AG09309 (cell line): ENCODE results near the gene SLC39A11.

Source experiments
- DNase-seq: peaks from one replicate; pipeline ENCODE4 v3.0.0-alpha.2; 2010; ENCODE audit warnings: low read depth
- H3K4me3 ChIP-seq: 2 replicates; pipeline ENCODE4 v1.5.1; 2011; ENCODE audit warnings: mild to moderate bottlenecking, low read depth, low read length, moderate library complexity; ENCODE audit not compliant: control insufficient read depth
- CTCF ChIP-seq: IDR thresholded peaks from 2 replicates; pipeline ENCODE4 v1.5.1; 2011; ENCODE audit warnings: mild to moderate bottlenecking, low read depth, low read length, inconsistent platforms; ENCODE audit not compliant: insufficient read depth, control insufficient read depth; ENCODE audit errors: missing control alignments

SLC39A11 gene

DNA sequence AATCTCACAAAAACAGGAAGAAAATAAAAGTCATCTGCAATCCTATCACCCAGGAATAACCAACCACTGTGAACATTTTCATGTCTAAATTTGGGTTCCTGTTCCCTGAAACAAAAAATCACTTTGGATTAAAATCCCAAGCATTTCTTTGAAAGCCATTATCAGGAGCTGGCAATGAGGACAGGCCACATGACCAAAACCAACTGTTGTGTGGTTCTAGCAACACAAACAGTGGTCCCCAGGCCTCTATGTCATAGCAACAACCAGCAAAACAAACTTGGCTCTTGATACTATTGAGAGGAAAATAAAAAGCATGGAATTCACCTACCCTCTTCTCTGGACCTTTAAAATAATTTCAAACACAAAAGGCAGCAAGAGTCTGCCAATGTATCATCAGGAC is 252.5 kb downstream of the SLC39A11 start:
- no peak for TF ChIP-seq CTCF
- DNase-seq = no peak
- no peak overlapping the region for H3K4me3 ChIP-seq

DNA sequence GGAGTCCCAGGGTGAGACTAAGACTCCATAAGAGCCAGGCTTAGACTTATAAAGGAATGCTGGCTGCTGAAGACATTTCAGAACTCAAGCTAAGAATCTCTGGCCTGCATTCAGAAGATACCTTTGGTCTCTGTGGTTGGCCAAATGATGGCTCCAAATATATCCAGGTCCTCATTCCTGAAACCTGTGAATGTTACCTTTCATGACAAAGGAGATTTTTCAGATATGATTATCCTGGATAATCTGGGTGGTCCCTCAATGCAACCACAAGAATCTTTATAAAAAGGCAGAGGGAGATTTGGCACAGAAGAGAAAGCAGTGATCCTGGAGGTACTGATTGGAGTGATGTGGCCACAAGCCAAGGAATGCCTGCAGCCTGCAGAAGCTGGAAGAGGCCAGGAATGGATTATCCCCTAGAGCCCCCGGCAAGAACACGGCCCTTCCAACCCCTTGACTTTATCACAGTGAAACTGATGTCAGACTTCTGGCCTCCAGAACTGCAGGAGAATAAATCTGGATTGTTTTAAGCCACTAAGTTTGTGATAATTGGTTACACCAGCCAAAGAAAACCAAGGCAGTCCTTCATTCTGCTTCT is 253.3 kb downstream of the SLC39A11 start:
- no peak for TF ChIP-seq CTCF
- DNase-seq = no peak
- no peak overlapping the region for H3K4me3 ChIP-seq

- no peak for TF ChIP-seq CTCF
- no peak overlapping the region for H3K4me3 ChIP-seq
- no peak for DNase-seq
Measured at GRCh38 chr17:72838581-72838980, 253.9 kb downstream of the SLC39A11 start.

DNA sequence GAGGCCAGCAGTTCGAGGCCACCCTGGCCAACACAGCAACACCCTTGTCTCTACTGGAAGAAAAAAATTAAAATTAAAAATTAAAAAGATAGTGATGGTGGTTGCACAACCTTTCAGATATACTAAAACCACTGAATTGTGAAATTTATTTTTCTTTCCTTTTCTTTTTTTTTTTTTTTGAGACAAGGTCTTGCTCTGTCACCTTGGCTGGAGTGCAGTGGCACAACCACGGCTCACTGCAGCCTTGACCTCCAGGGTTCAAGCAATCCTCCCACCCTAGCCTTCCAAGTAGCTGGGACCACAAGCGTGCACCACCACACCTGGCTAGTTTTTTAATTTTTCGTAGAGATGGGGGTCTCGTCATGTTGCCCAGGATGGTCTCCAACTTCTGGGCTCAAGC is 254.4 kb downstream of the SLC39A11 start:
- no peak overlapping the region for H3K4me3 ChIP-seq
- DNase-seq = no peak
- TF ChIP-seq CTCF = no peak

DNA sequence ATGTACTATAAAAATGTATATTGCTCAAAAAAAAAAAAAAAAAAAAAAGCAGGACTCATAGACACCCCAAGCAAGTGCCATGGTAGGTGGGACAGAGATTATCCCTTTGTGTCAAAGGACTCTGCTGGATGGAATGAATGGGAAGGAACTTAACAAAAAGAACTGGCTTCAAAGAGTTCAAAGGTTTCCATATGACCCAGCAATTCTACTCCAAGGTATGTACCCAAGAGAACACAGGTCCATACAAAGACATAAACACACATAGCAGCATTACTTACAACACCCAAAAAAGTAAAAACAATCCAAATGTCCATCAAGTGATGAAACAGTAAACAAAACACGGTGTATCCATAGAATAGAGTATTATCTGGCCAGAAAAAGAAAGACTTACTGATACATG is 255.2 kb downstream of the SLC39A11 start:
- H3K4me3 ChIP-seq = no peak overlapping the region
- no peak for DNase-seq
- no peak for TF ChIP-seq CTCF

DNA sequence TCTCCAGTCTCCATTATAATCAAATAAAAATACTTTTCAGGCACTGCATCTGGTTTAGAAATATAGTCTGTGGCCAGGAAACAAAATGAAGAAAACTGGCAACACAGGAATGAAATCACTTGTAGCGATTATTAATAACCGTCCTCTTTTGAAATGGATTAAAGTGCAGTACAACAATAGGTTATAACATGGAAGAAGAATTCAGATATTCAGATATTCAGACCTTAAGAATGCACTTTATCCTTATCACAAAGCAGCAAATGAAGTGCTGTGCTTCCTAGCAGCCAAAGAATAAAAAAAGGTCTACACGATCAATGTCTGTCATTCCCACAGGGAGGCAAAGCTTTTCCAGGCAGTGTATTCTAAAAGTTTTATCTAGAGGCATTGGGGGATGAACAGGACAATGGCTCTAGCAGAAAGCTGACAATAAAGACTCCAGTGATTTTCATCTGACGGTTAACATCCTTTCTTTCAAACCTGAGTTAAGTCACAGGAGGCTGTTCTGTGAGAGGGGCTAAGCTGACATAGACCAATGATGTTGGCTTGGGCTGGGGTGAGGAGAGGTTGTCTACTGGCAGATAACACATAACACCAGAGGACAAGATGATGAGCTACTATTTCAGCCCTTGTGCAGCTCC is 259.2 kb downstream of the SLC39A11 start:
- TF ChIP-seq CTCF = no peak
- no peak overlapping the region for H3K4me3 ChIP-seq
- no peak for DNase-seq
